Activated T-helper 2 cell treated with anti-CD3 and anti-CD28 coated beads, Interferon-gamma antibody, Interleukin-2, Interleukin-4, amounts not matched to agents 10 μg/mL and 5 μg/mL and 100 μg/mL, durations not matched to agents 14 hours and 24 hours and 36 hours (primary cell): Measurements from ENCODE around the gene RAB36. TPM values are rescaled to one million over a fixed set of nuclear protein-coding genes. Genes with fewer than 3 reads are reported as not detected.

ENCODE experiments used
- DNase-seq: peaks from one replicate; pipeline ENCODE4 v3.0.0; 2021; ENCODE audit warnings: low spot score
- H3K27ac Mint-ChIP-seq: one replicate; pipeline ENCODE4 v1.8.0; 2021; ENCODE audit warnings: mixed read lengths
- H3K27me3 Mint-ChIP-seq: one replicate; pipeline ENCODE4 v1.8.0; 2021; ENCODE audit warnings: low read depth, mixed read lengths
- H3K36me3 Mint-ChIP-seq: one replicate; pipeline ENCODE4 v1.8.0; 2021; ENCODE audit warnings: low read depth, mixed read lengths
- H3K4me1 Mint-ChIP-seq: one replicate; pipeline ENCODE4 v1.8.0; 2021; ENCODE audit warnings: low read depth, mixed read lengths
- H3K4me3 Mint-ChIP-seq: one replicate; pipeline ENCODE4 v1.8.0; 2021; ENCODE audit warnings: low read depth, mild to moderate bottlenecking, moderate library complexity, mixed read lengths
- H3K9me3 Mint-ChIP-seq: one replicate; pipeline ENCODE4 v1.8.0; 2021; ENCODE audit warnings: mixed read lengths
- intact Hi-C: fragments of 100-400 bp; cut with micrococcal nuclease; formaldehyde crosslinking; loops from one replicate; pipeline ENCODE4 v1.15.1; 2023
- total RNA-seq: library from RNA; stranded (reverse); gene quantifications from 2 replicates; pipeline ENCODE4 v1.2.3, GENCODE V29; 2022

RAB36 gene
- total RNA-seq, 1 donor from 2014 or later, result not detected

DNA sequence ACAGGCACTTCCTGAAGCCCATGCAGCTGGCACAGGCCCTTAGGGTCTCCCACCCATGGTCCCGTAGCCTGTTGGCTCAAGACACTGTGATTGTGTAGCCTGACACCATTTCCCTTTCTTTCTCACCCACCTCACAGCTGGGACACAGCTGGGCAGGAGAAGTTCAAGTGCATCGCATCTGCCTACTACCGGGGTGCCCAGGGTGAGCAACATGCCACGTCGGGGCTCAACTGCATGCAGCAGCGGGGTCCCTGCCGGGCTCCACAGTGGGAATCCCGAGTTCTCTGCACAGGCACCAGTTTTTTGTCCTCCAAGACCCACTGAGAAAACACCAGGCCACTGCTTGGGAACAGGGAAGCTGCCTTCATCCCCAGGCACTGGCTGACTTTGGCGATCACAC, 10.6 kb downstream of the RAB36 start:
- Mint-ChIP-seq H3K9me3 (no peaks in the 10 kb centered on the region), H3K4me1 (no peaks in the 10 kb centered on the region), H3K27ac (no peak overlapping the region), H3K36me3 (no peaks in the 10 kb centered on the region), H3K27me3 (peaks cover 5% of the 10 kb centered on the region), H3K4me3 (no peak overlapping the region)
- DNase-seq, result no peak
- intact Hi-C loops, result no loop called here

- H3K27ac Mint-ChIP-seq, result no peak overlapping the region
- H3K27me3 Mint-ChIP-seq, result peaks cover 5% of the 10 kb centered on the region
- no peaks in the 10 kb centered on the region for H3K4me1 Mint-ChIP-seq
- no peak for DNase-seq
- H3K36me3 Mint-ChIP-seq, result no peaks in the 10 kb centered on the region
- intact Hi-C loops, result no loop called here
- no peak overlapping the region for H3K4me3 Mint-ChIP-seq
- H3K9me3 Mint-ChIP-seq, result no peaks in the 10 kb centered on the region
Observed at GRCh38 chr22:23156286-23156685, 11.0 kb downstream of the RAB36 start.

DNA sequence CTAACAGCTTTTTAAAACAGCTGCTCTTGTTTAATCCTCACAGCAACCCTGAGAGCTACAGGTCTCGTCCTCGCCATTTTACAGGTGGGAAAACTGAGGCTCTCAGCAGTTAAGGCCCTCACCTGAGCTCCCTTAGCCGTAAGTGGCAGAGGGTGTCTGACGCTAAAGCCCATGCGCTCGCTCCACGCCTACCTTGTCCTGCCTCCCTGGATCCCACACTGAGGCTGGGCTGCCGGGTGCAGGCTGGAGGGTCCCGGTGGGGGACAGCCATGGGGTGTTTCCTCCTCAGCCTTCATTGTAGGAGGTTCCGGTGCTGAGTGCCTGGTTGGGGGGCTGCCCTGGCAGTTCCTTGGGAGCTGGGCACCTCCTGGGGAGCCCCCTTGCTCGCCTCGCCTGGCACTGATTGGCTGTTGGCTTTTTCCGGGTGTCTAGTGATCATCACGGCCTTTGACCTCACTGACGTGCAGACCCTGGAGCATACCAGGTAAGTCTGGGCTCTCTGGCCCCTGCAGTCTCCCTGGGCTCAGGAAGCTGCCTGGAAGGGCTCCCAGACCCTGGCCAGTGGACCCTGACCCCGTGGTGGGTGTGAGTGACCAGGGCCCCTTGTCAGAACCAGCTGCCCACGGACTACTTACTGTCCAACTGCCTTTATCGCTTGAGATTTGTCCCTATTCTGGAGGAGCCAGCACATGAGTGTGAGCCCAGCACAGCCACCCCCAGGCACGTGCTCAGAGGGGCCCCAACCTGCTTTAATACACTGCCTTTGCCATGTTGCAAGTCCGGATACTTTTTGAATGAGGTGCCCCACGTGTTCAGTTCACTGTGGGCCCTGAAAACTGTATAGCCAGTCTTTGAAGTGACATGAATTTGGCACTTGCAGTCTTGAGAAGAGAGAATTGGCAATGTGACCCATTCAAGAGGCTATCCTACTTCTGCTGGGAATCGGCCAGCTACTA, 12.6 kb downstream of the RAB36 start:
- Mint-ChIP-seq H3K36me3 (no peaks in the 10 kb centered on the region), H3K9me3 (no peaks in the 10 kb centered on the region), H3K4me3 (no peak overlapping the region), H3K4me1 (no peaks in the 10 kb centered on the region), H3K27ac (no peak overlapping the region), H3K27me3 (peaks cover 5% of the 10 kb centered on the region)
- no peak for DNase-seq
- intact Hi-C loops, result no loop called here

DNA sequence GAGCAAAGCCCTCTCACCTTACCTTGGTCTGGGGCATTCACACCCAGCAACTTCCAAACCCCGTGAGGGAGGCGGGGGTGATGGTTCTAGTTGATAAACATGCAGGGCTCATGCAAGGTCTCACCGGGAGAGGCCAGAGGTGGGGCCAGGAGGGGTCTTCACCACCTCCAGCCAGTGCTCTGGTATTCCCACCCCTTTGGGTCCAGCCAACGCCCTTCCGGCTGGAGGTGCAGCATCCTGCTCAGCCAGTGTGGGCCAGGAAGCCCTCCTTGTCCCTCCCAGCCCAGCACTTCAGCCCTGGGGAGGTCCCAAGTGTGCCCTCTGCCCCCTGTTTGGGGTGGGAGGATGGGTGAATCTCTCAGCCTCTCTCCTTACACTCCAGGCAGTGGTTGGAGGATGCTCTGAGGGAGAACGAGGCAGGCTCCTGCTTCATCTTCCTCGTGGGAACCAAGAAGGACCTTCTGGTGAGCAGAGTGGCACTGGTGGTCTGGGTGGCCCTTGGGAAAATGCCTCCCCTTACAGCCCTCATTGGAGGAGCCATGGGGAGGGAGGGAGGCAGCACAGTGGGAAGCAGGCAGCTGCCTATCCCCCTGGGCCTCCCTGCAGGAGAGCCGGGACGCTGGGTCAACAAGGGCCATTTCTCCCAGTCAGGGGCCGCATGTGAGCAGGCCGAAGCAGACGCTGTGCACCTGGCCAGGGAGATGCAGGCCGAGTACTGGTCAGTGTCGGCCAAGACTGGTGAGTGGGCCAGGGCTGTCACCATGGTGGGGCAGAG, 13.4 kb downstream of the RAB36 start:
- DNase-seq, result no peak
- H3K36me3 Mint-ChIP-seq, result no peaks in the 10 kb centered on the region
- intact Hi-C loops, result no loop called here
- no peaks in the 10 kb centered on the region for H3K9me3 Mint-ChIP-seq
- no peaks in the 10 kb centered on the region for H3K4me1 Mint-ChIP-seq
- H3K4me3 Mint-ChIP-seq, result no peak overlapping the region
- H3K27ac Mint-ChIP-seq, result no peak overlapping the region
- peaks cover 5% of the 10 kb centered on the region for H3K27me3 Mint-ChIP-seq

DNA sequence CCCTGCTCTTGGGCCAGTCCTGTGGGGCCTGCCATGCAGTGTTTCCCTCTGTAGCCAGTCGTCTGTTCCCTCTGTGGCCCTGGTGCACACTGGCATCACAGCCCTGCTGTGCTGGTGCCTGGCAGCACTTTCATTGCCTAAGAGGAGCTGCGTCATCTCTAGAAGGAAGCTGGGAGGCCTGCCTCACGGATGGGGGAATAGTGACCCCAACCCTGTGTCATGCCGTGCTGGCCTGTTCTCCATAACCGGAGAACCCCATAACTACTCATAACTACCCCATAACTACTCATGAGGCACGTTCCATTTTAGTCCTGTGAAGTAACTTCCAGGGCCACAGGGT, 14.0 kb downstream of the RAB36 start:
- Mint-ChIP-seq H3K9me3 (no peaks in the 10 kb centered on the region), H3K27me3 (peaks cover 5% of the 10 kb centered on the region)

DNA sequence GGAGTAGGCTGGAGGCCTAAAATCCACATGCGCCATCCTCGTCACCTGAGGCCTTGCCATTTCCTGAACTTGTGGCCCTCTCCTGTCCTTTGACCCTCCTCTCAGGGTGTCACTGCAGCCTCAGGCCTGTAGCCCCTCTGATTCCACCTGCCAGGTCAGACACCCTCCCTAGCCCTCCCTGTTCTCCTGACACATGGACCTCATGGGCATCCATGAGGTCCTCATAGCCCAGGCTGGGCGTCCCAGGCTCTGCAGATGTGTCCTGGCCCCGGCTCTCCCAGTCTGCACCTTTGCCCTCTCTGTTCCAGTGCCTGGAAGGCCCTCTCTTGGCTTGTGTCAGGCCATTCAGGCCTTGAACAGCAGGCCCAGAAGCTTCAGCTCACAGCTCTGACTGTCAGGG, 15.8 kb downstream of the RAB36 start:
- no peak for DNase-seq
- Mint-ChIP-seq H3K27ac (no peak overlapping the region), H3K27me3 (no peaks in the 10 kb centered on the region), H3K36me3 (no peaks in the 10 kb centered on the region), H3K4me3 (no peak overlapping the region), H3K4me1 (no peaks in the 10 kb centered on the region), H3K9me3 (no peaks in the 10 kb centered on the region)
- intact Hi-C loops, result no loop called here

More for the DNA sequence above, 14.0 kb downstream of the RAB36 start:
- no peak overlapping the region for H3K4me3 Mint-ChIP-seq
- intact Hi-C loops, result no loop called here
- H3K27ac Mint-ChIP-seq, result no peak overlapping the region
- no peaks in the 10 kb centered on the region for H3K36me3 Mint-ChIP-seq
- no peaks in the 10 kb centered on the region for H3K4me1 Mint-ChIP-seq
- DNase-seq, result no peak

GRCh38 chr22:23161574-23161973, 16.3 kb downstream of the RAB36 start:
- Mint-ChIP-seq H3K9me3 (no peaks in the 10 kb centered on the region), H3K27me3 (no peaks in the 10 kb centered on the region), H3K4me1 (no peaks in the 10 kb centered on the region), H3K36me3 (no peaks in the 10 kb centered on the region), H3K4me3 (no peak overlapping the region), H3K27ac (no peak overlapping the region)
- intact Hi-C loops, result no loop called here
- no peak for DNase-seq

- no peaks in the 10 kb centered on the region for H3K4me1 Mint-ChIP-seq
- no peaks in the 10 kb centered on the region for H3K9me3 Mint-ChIP-seq
- intact Hi-C loops, result no loop called here
- H3K27ac Mint-ChIP-seq, result no peak overlapping the region
- no peak overlapping the region for H3K4me3 Mint-ChIP-seq
- DNase-seq, result no peak
- no peaks in the 10 kb centered on the region for H3K36me3 Mint-ChIP-seq
- no peaks in the 10 kb centered on the region for H3K27me3 Mint-ChIP-seq
Observed at GRCh38 chr22:23163665-23164064, 18.4 kb downstream of the RAB36 start.

GRCh38 chr22:23164091-23164490, 18.8 kb downstream of the RAB36 start:
- DNase-seq, result no peak
- H3K4me1 Mint-ChIP-seq, result no peaks in the 10 kb centered on the region

DNA sequence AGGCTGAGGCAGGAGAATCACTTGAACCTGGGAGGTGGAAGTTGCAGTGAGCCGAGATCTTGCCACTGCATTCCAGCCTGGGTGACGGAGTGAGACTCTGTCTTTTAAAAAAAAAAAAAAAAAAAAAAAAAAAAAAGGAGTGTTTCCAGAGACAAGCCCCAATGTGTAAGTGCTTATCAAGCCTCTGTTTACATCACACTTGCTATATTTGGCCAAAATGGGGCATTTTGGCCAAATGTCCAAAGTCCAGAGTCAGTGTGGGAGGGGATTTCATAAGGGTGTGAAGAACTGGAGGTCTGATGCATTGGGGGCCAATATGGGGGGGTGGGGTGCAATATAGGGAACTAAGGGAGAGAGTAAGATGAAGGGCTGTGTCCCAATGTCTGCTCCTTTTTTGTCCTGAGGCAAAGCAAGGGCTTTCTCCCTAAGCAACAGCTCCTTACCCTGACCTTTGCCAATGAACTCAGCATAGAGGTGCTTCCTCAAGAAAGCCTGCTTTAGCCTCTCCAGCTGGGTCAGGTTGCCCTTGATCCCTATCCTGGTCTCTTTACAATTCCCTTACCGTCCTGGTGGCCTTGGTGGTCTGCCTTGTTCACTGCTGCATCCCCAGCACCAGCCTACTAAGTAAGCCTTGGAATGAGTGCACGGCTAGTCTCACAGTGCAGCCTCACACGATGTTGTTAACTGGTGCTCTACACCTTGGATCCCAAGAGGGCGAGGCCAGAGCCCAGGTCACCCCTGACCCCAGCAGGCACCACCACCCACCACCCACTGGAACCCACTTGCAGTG, 21.0 kb downstream of the RAB36 start:
- H3K4me1 Mint-ChIP-seq, result no peaks in the 10 kb centered on the region
- intact Hi-C loops, result no loop called here
- H3K36me3 Mint-ChIP-seq, result no peaks in the 10 kb centered on the region
- no peaks in the 10 kb centered on the region for H3K27me3 Mint-ChIP-seq
- no peak overlapping the region for H3K27ac Mint-ChIP-seq
- DNase-seq, result no peak
- no peak overlapping the region for H3K4me3 Mint-ChIP-seq
- no peaks in the 10 kb centered on the region for H3K9me3 Mint-ChIP-seq

More at GRCh38 chr22:23164091-23164490, 18.8 kb downstream of the RAB36 start:
- H3K9me3 Mint-ChIP-seq, result no peaks in the 10 kb centered on the region
- intact Hi-C loops, result no loop called here
- no peak overlapping the region for H3K4me3 Mint-ChIP-seq
- H3K36me3 Mint-ChIP-seq, result no peaks in the 10 kb centered on the region
- no peaks in the 10 kb centered on the region for H3K27me3 Mint-ChIP-seq
- H3K27ac Mint-ChIP-seq, result no peak overlapping the region

DNA sequence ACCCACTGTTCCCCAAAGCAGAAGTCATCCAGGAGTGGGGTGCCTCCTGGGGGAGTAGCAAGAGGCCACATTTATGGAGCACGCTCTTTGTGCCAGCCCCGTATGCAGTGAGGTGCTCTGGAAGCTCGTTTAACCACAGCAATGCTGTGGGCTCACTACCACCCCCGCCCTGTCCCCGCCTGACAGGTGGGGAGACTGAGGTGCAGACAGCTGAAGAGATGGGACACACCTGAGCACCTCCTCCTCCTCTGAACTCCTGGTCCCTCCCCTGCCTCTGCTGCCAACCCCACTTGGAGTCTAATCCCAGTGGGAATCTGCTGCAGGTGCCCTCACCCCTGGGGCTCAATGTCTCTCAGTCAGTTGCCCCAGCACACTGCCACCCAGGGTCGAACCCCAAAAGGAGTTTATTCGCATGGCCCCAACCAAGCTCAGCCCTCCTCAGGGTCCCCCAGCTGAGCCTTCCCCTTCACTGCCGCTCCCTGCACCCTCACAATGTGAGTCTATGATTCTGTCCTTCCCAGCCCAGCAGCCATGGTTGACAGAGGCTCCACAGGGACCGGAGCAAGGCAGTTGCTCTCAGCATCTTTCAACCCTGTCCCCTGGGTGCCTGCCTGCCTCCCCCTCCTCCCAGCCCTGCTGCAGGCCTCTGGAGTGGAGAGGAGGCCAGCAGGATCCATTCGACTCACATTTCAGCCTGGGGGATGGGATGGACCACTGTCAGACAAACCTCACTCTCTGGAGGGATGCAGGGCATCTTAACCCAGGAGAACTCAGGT, 21.8 kb downstream of the RAB36 start:
- intact Hi-C loops, result no loop called here
- Mint-ChIP-seq H3K27ac (no peak overlapping the region), H3K36me3 (no peaks in the 10 kb centered on the region), H3K4me3 (no peak overlapping the region), H3K27me3 (no peaks in the 10 kb centered on the region), H3K4me1 (no peaks in the 10 kb centered on the region), H3K9me3 (no peaks in the 10 kb centered on the region)
- DNase-seq, result no peak

GRCh38 chr22:23168391-23169042, 23.2 kb downstream of the RAB36 start:
- Mint-ChIP-seq H3K4me3 (no peak overlapping the region), H3K4me1 (no peaks in the 10 kb centered on the region), H3K27ac (no peak overlapping the region), H3K9me3 (no peaks in the 10 kb centered on the region), H3K36me3 (no peaks in the 10 kb centered on the region), H3K27me3 (no peaks in the 10 kb centered on the region)
- intact Hi-C loops, result no loop called here
- no peak for DNase-seq
